A549 (cell line): ENCODE measurements around the gene MYMK. TPM values are rescaled to one million over a fixed set of nuclear protein-coding genes. Genes with fewer than 3 reads are reported as not detected.

Experiments used
- ATAC-seq, 2 experiments: fragments of 200-7000 bp in 1 of 2; fragments of >200 bp in 1 of 2; cut with Nextera tagmentation in 1 of 2; cut with Tn5 transposase in 1 of 2; 3 replicates each; pipeline versions ENCODE4 v1.8.0 to v1.9.1; 2018 to 2020; ENCODE audit warnings: mild to moderate bottlenecking in 1 of 2, moderate library complexity in 1 of 2
- CTCF ChIA-PET: fragments of 300-600 bp; sonication (Branson Sonifier 250); formaldehyde crosslinking; extraction: SDS; loops from one replicate; lab custom pipeline; 2021; ENCODE audit warnings: antibody characterized with exemption, inconsistent platforms; lab: Yijun Ruan, JAX
- POLR2A ChIA-PET: fragments of 350-600 bp; formaldehyde crosslinking; extraction: SDS; loops from one replicate; lab custom pipeline; 2021; ENCODE audit warnings: antibody characterized with exemption, inconsistent platforms; lab: Yijun Ruan, JAX
- DNase-seq, 2 experiments: peaks; one replicate each; pipeline versions ENCODE4 v3.0.0 to v3.0.0-alpha.2; 2011 to 2016; ENCODE audit warnings: low read depth in 1 of 2, low spot score in 1 of 2
- FAIRE-seq: peaks from 2 replicates; lab custom pipeline; 2011; peaks lifted over from hg19 to GRCh38; lab: Jason Lieb, UNC
- H3K27ac ChIP-seq, 2 experiments: fragments of >200 bp; sonication (Bioruptor Twin); formaldehyde crosslinking; 3 replicates each; pipeline ENCODE4 v1.5.1; 2016 to 2017
- H3K4me1 ChIP-seq: fragments of >200 bp; sonication (Bioruptor Twin); formaldehyde crosslinking; 3 replicates; pipeline ENCODE4 v1.6.1; 2016
- H3K4me2 ChIP-seq: fragments of >200 bp; sonication (Bioruptor Twin); formaldehyde crosslinking; 3 replicates; pipeline ENCODE4 v1.6.1; 2016
- H3K4me3 ChIP-seq: fragments of >200 bp; sonication (Bioruptor Twin); formaldehyde crosslinking; 3 replicates; pipeline ENCODE4 v1.5.1; 2016
- H3K9me3 ChIP-seq: fragments of >200 bp; sonication (Bioruptor Twin); formaldehyde crosslinking; 3 replicates; pipeline ENCODE4 v1.6.1; 2016
- CBX2 ChIP-seq: fragments of 200-600 bp; sonication (generic); IDR thresholded peaks from 2 replicates; pipeline ENCODE4 v1.6.1; 2016; ENCODE audit warnings: low read depth, mild to moderate bottlenecking, borderline replicate concordance
- CHD2 ChIP-seq: fragments of 150-350 bp; IDR thresholded peaks from 2 replicates; pipeline ENCODE4 v1.6.1; 2014; ENCODE audit warnings: low read length; ENCODE audit not compliant: partially characterized antibody
- CHD4 ChIP-seq: fragments of 200-600 bp; sonication (generic); IDR thresholded peaks from 2 replicates; pipeline ENCODE4 v1.6.1; 2016; ENCODE audit warnings: antibody characterized with exemption, mild to moderate bottlenecking, borderline replicate concordance
- E2F6 ChIP-seq: IDR thresholded peaks from 2 replicates; pipeline ENCODE4 v1.6.1; 2012; ENCODE audit warnings: low read depth, borderline replicate concordance
- EHMT2 ChIP-seq: fragments of 200-600 bp; sonication (generic); IDR thresholded peaks from 2 replicates; pipeline ENCODE4 v1.6.1; 2016; ENCODE audit warnings: antibody characterized with exemption, low read depth, mild to moderate bottlenecking, moderate library complexity
- EP300 ChIP-seq, 2 experiments: fragments of >200 bp; sonication (Bioruptor Twin); formaldehyde crosslinking; IDR thresholded peaks; 2 replicates in 1 of 2; 3 replicates in 1 of 2; pipeline ENCODE4 v1.6.1; 2016 to 2017
- FOSB ChIP-seq: fragments of 250-450 bp; sonication (Bioruptor Pico); IDR thresholded peaks from 2 replicates; pipeline ENCODE4 v1.5.0; 2020; ENCODE audit warnings: mild to moderate bottlenecking, moderate library complexity
- FOXS1 ChIP-seq: fragments of 250-450 bp; sonication (Bioruptor Pico); IDR thresholded peaks from 2 replicates; pipeline ENCODE4 v1.5.0; 2020; ENCODE audit warnings: mild to moderate bottlenecking, moderate library complexity
- HDAC2 ChIP-seq: fragments of 200-600 bp; sonication (generic); IDR thresholded peaks from 2 replicates; pipeline ENCODE4 v1.6.1; 2016
- HMGXB4 ChIP-seq: fragments of 250-450 bp; sonication (Bioruptor Pico); IDR thresholded peaks from 2 replicates; pipeline ENCODE4 v1.5.0; 2021; ENCODE audit warnings: mild to moderate bottlenecking, moderate library complexity, borderline replicate concordance
- HOXB13 ChIP-seq: fragments of 250-450 bp; sonication (Bioruptor Pico); IDR thresholded peaks from 2 replicates; pipeline ENCODE4 v1.5.0; 2020; ENCODE audit warnings: low read depth, mild to moderate bottlenecking, moderate library complexity
- JUNB ChIP-seq: fragments of >200 bp; sonication (Bioruptor Twin); formaldehyde crosslinking; IDR thresholded peaks from 2 replicates; pipeline ENCODE4 v1.6.1; 2016
- POLR2A ChIP-seq: IDR thresholded peaks from 2 replicates; pipeline ENCODE4 v1.6.1; 2012; ENCODE audit warnings: mild to moderate bottlenecking, low read length
- POLR2AphosphoS2 ChIP-seq: conservative IDR thresholded peaks from 2 replicates; pipeline ENCODE4 v1.6.1; 2012; ENCODE audit warnings: low read length, improper control_type of control experiment, inconsistent platforms
- RARB ChIP-seq: fragments of 250-450 bp; sonication (Bioruptor Pico); IDR thresholded peaks from 2 replicates; pipeline ENCODE4 v1.8.0; 2021; ENCODE audit warnings: mild to moderate bottlenecking, moderate library complexity
- RCOR1 ChIP-seq: fragments of 150-350 bp; IDR thresholded peaks from 2 replicates; pipeline ENCODE4 v1.6.1; 2014; ENCODE audit warnings: antibody characterized with exemption, low read length, low read depth
- TFCP2L1 ChIP-seq: fragments of 250-450 bp; sonication (Bioruptor Pico); IDR thresholded peaks from 2 replicates; pipeline ENCODE4 v1.5.0; 2021; ENCODE audit warnings: mild to moderate bottlenecking
- TP53 ChIP-seq: fragments of 250-450 bp; sonication (Bioruptor Pico); IDR thresholded peaks from 2 replicates; pipeline ENCODE4 v1.5.0; 2021; ENCODE audit warnings: mild to moderate bottlenecking, moderate library complexity
- ZNF302 ChIP-seq: fragments of 250-450 bp; sonication (Bioruptor Pico); IDR thresholded peaks from 2 replicates; pipeline ENCODE4 v1.9.0; 2021; ENCODE audit warnings: inconsistent platforms, mild to moderate bottlenecking, moderate library complexity
- WGBS: methylation state at CpG from one replicate; pipeline ENCODE4 v1.1.6; 2017; ENCODE audit errors: missing lambda C conversion rate; 5-methylcytosine and 5-hydroxymethylcytosine counted together
- polyA plus RNA-seq, 4 experiments: library from polyadenylated mRNA; depleted of rRNA in 3 of 4; stranded (reverse); fragments of >200 nt; fragmentation: RNase III in 1 of 4; extraction: RNeasy Plus Mini Kit Qiagen cat#74134 plus additional on column Dnase treatment in 1 of 4; gene quantifications; 2 replicates in 3 of 4; 3 replicates in 1 of 4; pipeline ENCODE4 v1.2.3, GENCODE V29; 2011 to 2017
- TF ChIP-seq, protein P1 (sequence below): fragments of 450-650 bp; IDR thresholded peaks from 2 replicates; pipeline ENCODE4 v1.6.1; 2014; ENCODE audit warnings: antibody characterized with exemption
- TF ChIP-seq, protein P2 (sequence below): fragments of 250-450 bp; sonication (Bioruptor Pico); IDR thresholded peaks from 2 replicates; pipeline ENCODE4 v1.5.0; 2020; ENCODE audit warnings: low read depth, mild to moderate bottlenecking, moderate library complexity
- TF ChIP-seq, protein P3 (sequence below): fragments of >200 bp; sonication (Bioruptor Twin); formaldehyde crosslinking; IDR thresholded peaks from 3 replicates; pipeline ENCODE4 v1.6.1; 2016

The MYMK gene
- polyA plus RNA-seq, 2 of the 4 experiments (the other 2 are of a cell fraction), result not detected

GRCh38 chr9:133520121-133520835 is 4.5 kb downstream of the MYMK start (continued):
- TF ChIP-seq, protein P1, sequence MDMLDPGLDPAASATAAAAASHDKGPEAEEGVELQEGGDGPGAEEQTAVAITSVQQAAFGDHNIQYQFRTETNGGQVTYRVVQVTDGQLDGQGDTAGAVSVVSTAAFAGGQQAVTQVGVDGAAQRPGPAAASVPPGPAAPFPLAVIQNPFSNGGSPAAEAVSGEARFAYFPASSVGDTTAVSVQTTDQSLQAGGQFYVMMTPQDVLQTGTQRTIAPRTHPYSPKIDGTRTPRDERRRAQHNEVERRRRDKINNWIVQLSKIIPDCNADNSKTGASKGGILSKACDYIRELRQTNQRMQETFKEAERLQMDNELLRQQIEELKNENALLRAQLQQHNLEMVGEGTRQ, result no peak
- no peak for TF ChIP-seq RCOR1
- TF ChIP-seq HOXB13 (CRISPR knock-in tag), result no peak

GRCh38 chr9:133519693-133520092 is 5.1 kb downstream of the MYMK start:
- Histone ChIP-seq H3K4me1 (no peaks in the 10 kb centered on the region), H3K27ac (no peak overlapping the region), H3K4me3 (no peak overlapping the region), H3K9me3 (no peaks in the 10 kb centered on the region), H3K4me2 (no peak overlapping the region)
- CTCF ChIA-PET, result interaction anchor here (1.8 kb wide), 1 partner anchor 14 kb away, joined by 6 read pairs; no protein-coding TSS in a partner anchor
- WGBS, result 49% methylated on average over 7 of the region's 7 CpGs
- no peak for ATAC-seq
- FAIRE-seq, result no peak
- POLR2A ChIA-PET, result interaction anchor here (0.5 kb wide), 1 partner anchor 41 kb away, joined by 3 read pairs; the partner anchor contains the start of gene SLC2A6
- TF ChIP-seq HDAC2 (no peak), TP53 (CRISPR knock-in tag) (no peak), FOXS1 (CRISPR knock-in tag) (no peak), HOXB13 (CRISPR knock-in tag) (no peak), EP300 (IDR thresholded peaks at IDR 0.05) (no peak), POLR2AphosphoS2 (no peak), ZNF302 (CRISPR knock-in tag) (no peak), TFCP2L1 (CRISPR knock-in tag) (no peak), JUNB (no peak)
- TF ChIP-seq, protein P2, sequence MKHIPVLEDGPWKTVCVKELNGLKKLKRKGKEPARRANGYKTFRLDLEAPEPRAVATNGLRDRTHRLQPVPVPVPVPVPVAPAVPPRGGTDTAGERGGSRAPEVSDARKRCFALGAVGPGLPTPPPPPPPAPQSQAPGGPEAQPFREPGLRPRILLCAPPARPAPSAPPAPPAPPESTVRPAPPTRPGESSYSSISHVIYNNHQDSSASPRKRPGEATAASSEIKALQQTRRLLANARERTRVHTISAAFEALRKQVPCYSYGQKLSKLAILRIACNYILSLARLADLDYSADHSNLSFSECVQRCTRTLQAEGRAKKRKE, result no peak
- TF ChIP-seq, protein P3, sequence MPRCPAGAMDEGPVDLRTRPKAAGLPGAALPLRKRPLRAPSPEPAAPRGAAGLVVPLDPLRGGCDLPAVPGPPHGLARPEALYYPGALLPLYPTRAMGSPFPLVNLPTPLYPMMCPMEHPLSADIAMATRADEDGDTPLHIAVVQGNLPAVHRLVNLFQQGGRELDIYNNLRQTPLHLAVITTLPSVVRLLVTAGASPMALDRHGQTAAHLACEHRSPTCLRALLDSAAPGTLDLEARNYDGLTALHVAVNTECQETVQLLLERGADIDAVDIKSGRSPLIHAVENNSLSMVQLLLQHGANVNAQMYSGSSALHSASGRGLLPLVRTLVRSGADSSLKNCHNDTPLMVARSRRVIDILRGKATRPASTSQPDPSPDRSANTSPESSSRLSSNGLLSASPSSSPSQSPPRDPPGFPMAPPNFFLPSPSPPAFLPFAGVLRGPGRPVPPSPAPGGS, result no peak
- DNase-seq, result no peak

DNA sequence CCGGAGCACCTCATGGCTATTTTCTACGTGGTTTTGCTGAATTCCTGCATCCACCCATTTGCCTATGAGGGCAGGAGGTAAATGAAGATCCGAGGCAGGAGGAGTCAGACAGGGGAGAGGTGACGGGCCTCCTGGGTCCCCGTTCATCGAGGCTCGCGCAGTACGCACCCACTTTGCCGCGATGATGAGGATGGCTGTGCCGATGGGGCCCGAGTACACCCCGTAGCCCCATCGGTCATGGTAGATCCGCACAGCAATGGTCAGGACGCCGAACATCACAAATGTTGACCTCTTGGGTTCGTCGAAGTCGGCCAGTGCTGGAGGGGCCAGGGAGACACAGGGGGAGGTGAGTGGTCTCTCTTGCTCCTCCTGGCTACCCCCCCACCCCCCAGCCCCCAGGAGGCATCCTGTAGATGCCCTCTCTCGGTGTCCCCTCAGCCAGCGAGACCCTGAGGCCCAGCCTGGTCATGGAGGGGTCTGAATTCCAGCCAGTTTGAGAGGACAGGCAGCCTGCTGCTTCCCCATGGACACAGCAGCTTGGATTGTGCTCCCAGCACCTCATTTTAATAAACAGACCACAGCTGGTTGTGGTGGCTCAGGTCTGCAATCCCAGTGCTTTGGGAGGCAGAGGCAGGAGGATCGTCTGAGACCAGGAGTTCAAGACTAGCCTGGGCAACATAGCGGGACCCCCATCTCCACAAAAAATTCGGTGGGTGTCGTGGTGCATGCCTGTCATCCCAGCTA is 5.9 kb downstream of the MYMK start:
- Histone ChIP-seq H3K9me3 (no peaks in the 10 kb centered on the region), H3K4me3 (no peak overlapping the region), H3K27ac (no peak overlapping the region), H3K4me2 (no peak overlapping the region), H3K4me1 (no peaks in the 10 kb centered on the region)
- FAIRE-seq (no peak), ATAC-seq (no peak), DNase-seq (no peak)
- ChIA-PET CTCF (interaction anchor here (1.1 to 1.8 kb wide), 2 partner anchors 13 to 15 kb away, joined by 3 to 6 read pairs; no protein-coding TSS in a partner anchor), POLR2A (no interaction called here)
- 49% methylated on average over 16 of the region's 27 CpGs for WGBS
- no peak for TF ChIP-seq HMGXB4
- TF ChIP-seq CBX2, result no peak
- no peak for TF ChIP-seq FOSB (CRISPR knock-in tag)
- no peak for TF ChIP-seq RCOR1
- no peak for TF ChIP-seq CHD2
- TF ChIP-seq E2F6, result no peak
- TF ChIP-seq RARB (CRISPR knock-in tag), result no peak
- no peak for TF ChIP-seq POLR2A
- TF ChIP-seq EHMT2, result no peak
- no peak for TF ChIP-seq CHD4
